Ascending aorta (tissue), 2 donors: Measurements from ENCODE around the gene COL15A1. TPM values are rescaled to one million over a fixed set of nuclear protein-coding genes. Genes with fewer than 3 reads are reported as not detected.

Experiments
- DNase-seq, 2 donors: peaks; one replicate each; pipeline ENCODE4 v3.0.0-alpha.2; 2019; ENCODE audit warnings: low spot score in 2 of 2
- H3K27ac ChIP-seq, 2 donors: fragments of 200-600 bp; sonication (generic); one replicate each; pipeline ENCODE4 v1.5.1; 2016 to 2017; ENCODE audit warnings: mild to moderate bottlenecking in 1 of 2
- H3K27me3 ChIP-seq: fragments of 200-600 bp; sonication (generic); one replicate; pipeline ENCODE4 v1.5.1; 2017
- H3K36me3 ChIP-seq, 2 donors: fragments of 200-600 bp; sonication (generic); one replicate each; pipeline ENCODE4 v1.5.1; 2016
- H3K4me1 ChIP-seq, 2 donors: fragments of 200-600 bp; sonication (generic); one replicate each; pipeline ENCODE4 v1.5.1; 2016 to 2017; ENCODE audit warnings: mild to moderate bottlenecking in 1 of 2
- H3K4me3 ChIP-seq, 2 donors: fragments of 200-600 bp; sonication (generic); one replicate each; pipeline ENCODE4 v1.5.1; 2016 to 2017; ENCODE audit warnings: mild to moderate bottlenecking in 1 of 2
- H3K9me3 ChIP-seq, 2 donors: fragments of 200-600 bp; sonication (generic); one replicate each; pipeline ENCODE4 v1.5.1; 2016
- intact Hi-C: fragments of 100-400 bp; cut with DNase I; formaldehyde crosslinking; loops from one replicate; pipeline ENCODE4 v1.15.1; 2023
- total RNA-seq: library from RNA; depleted of rRNA; stranded (reverse); fragments of >200 nt; gene quantifications from one replicate; pipeline ENCODE4 v1.1.0, GENCODE V29; 2016
- TF ChIP-seq, protein P1 (sequence below), 3 experiments: fragments of 200-600 bp in 2 of 3; fragments of 450-650 bp in 1 of 3; sonication (generic) in 2 of 3; IDR thresholded peaks; one replicate each; pipeline ENCODE4 v1.5.1; 2016 to 2019; ENCODE audit warnings: antibody characterized with exemption in 3 of 3, mild to moderate bottlenecking in 1 of 3, moderate library complexity in 1 of 3

The COL15A1 gene
- total RNA-seq, 1 donor from 2014 or later = 58.6 TPM

DNA sequence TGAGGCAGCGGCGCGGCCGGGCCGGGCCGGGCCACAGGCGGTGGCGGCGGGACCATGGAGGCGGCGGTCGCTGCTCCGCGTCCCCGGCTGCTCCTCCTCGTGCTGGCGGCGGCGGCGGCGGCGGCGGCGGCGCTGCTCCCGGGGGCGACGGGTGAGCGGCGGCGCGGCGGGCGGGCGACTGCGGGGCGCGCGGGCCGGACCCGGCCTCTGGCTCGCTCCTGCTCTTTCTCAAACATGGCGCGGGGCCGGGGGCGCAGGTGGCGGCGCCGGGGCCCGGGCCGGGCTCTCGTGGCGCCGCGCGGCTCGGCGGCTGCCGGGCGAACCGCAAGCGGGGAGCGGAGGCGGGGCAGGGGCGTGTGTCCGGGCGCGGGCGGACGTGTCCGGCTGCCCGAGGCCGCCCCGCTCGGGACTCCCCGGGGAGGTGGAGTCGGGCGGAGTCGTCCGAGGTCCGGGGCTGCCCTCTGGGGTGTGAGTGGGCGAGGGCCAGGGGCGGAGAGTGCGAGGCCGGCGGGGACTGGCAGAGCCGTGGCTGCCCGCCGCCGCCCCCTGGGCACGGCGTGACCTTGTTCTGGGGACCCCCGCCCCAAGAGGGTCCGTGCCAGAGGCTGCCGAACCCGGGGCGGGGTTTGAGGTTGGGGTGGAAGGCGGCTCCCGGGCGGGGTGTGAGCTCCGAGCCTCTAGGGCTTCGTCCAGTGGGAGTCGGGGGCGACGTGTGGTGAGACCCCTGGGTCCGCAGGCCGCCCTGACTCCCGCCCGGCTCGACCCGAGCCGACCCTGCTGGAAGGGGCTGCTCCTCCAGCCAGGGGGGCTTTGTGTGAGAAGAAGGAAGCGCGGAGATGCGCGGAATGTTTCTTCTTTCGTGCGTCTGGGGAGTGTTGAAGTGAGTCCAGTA, 161.7 kb downstream of the COL15A1 start:
- Histone ChIP-seq H3K4me1 (peaks cover 0 to 34% of the 10 kb centered on the region in 2 donors), H3K27ac (peak overlapping the region; percentile 92 to 95), H3K4me3 (peak overlapping the region; percentile 82 to 87), H3K9me3 (no peaks in the 10 kb centered on the region), H3K36me3 (no peaks in the 10 kb centered on the region), H3K27me3 (no peaks in the 10 kb centered on the region)
- peak; percentile 40 to 90 for DNase-seq
- TF ChIP-seq, protein P1, sequence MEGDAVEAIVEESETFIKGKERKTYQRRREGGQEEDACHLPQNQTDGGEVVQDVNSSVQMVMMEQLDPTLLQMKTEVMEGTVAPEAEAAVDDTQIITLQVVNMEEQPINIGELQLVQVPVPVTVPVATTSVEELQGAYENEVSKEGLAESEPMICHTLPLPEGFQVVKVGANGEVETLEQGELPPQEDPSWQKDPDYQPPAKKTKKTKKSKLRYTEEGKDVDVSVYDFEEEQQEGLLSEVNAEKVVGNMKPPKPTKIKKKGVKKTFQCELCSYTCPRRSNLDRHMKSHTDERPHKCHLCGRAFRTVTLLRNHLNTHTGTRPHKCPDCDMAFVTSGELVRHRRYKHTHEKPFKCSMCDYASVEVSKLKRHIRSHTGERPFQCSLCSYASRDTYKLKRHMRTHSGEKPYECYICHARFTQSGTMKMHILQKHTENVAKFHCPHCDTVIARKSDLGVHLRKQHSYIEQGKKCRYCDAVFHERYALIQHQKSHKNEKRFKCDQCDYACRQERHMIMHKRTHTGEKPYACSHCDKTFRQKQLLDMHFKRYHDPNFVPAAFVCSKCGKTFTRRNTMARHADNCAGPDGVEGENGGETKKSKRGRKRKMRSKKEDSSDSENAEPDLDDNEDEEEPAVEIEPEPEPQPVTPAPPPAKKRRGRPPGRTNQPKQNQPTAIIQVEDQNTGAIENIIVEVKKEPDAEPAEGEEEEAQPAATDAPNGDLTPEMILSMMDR (IDR thresholded peaks at IDR 0.05) = peak in 1 of 3 experiments; percentile 14
- intact Hi-C loops = loop anchor here (1.0 to 10.0 kb wide), 5 partner anchors 19 to 1183 kb away; partner anchors contain the start of genes ALG2, NR4A3, SEC61B and TRMO

DNA sequence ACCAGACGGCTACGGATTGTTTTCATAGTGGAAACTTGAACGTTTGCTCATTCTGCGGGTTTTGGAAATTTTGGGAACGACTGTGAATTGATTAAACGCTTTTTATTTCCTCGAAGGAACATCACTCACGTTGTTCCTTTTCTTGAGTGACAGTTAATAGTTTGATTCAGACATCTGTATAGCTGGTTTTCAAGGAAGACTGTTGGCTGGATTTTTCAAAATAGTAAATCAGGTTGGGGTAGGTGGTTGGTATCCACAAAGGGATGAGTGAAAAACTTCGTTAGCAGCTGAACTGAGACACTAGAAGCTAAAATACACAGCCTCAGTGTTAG, 162.3 kb downstream of the COL15A1 start:
- no peaks in the 10 kb centered on the region for H3K9me3 ChIP-seq
- intact Hi-C loops = loop anchor here (5.0 to 10.0 kb wide), 2 partner anchors 119 to 1184 kb away; partner anchors contain the start of genes ALG2, SEC61B and TRMO
- H3K4me3 ChIP-seq = peak overlapping the region; percentile 82 to 87
- DNase-seq = no peak
- peak overlapping the region; percentile 92 to 95 for H3K27ac ChIP-seq
- peaks cover 0 to 34% of the 10 kb centered on the region in 2 donors for H3K4me1 ChIP-seq
- H3K27me3 ChIP-seq = no peaks in the 10 kb centered on the region
- no peaks in the 10 kb centered on the region for H3K36me3 ChIP-seq
- TF ChIP-seq, protein P1 (IDR thresholded peaks at IDR 0.05) = no peak

DNA sequence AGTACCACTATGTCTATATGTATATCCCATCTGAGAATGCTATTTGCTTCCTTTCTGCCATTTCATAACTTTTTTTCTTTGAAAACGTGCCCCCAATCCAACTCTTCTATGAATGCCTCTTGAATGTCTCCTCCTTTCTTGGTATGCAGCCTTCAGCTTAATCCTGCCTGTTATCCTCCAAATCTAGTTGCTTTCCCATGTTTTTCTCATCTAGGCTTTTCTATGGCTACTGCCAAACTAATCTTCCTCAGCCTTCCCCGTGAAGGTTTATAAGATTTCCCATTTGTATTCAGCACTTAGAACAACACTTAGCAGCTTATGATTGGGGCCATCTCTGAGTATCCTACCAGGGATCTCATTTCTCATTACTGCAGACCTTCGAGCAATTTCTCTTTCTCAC, 163.7 kb downstream of the COL15A1 start:
- DNase-seq = no peak
- Histone ChIP-seq H3K27ac (peak overlapping the region; percentile 35 to 39), H3K9me3 (no peaks in the 10 kb centered on the region), H3K4me3 (peak overlapping the region; percentile 1 to 87), H3K27me3 (no peaks in the 10 kb centered on the region), H3K36me3 (no peaks in the 10 kb centered on the region), H3K4me1 (peaks cover 0 to 42% of the 10 kb centered on the region in 2 donors)
- TF ChIP-seq, protein P1 (IDR thresholded peaks at IDR 0.05) = no peak
- intact Hi-C loops = loop anchor here (5.0 to 10.0 kb wide), 2 partner anchors 117 to 1185 kb away; partner anchors contain the start of genes ALG2, SEC61B and TRMO

DNA sequence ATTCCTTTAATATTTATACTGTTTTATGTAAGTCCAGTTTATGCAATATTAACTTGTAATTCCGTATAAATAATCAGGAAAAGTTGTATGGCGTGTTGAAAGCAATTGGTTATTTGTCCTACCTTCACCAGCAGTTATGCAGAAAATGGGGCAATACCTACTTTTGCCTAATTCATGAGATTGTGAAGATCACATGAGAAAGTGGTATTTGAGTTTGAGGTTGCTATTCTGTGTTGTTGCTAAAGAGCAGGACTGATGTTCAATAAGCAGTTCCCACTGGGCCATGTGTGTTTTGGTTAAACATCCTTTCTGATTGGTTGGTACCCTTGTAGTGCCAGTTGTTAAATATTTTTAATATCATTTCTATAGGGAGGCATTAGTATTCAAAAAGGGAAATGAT, 164.4 kb downstream of the COL15A1 start:
- Histone ChIP-seq H3K9me3 (no peaks in the 10 kb centered on the region), H3K4me3 (peak overlapping the region in 1 of 2 donors; percentile 87), H3K27me3 (no peaks in the 10 kb centered on the region), H3K36me3 (no peaks in the 10 kb centered on the region), H3K27ac (peak overlapping the region in 1 of 2 donors; percentile 39), H3K4me1 (peaks cover 0 to 43% of the 10 kb centered on the region in 2 donors)
- intact Hi-C loops = loop anchor here (5.0 to 10.0 kb wide), 2 partner anchors 117 to 1186 kb away; partner anchors contain the start of genes ALG2, SEC61B and TRMO
- no peak for DNase-seq
- TF ChIP-seq, protein P1 (IDR thresholded peaks at IDR 0.05) = no peak

DNA sequence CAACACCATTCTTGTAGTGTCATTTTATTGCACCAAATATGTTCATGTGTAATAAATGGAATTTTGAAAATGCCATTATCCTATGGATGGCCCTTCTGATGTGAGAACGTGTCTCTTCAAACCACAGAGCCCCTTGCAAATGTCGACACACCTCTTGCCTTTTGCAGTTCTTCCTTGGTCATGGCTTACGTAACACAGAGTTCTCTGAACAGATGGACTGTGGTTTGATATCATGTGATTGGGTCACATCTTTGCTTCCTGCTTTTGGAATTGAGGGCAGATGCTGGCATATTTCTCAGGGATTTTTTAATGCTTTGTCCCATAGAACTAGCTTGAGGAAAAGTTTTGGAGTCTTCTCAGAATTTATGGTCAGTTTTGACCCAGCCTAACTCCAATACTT, 165.8 kb downstream of the COL15A1 start:
- Histone ChIP-seq H3K4me3 (no peak overlapping the region), H3K9me3 (no peaks in the 10 kb centered on the region), H3K36me3 (no peaks in the 10 kb centered on the region), H3K27me3 (no peaks in the 10 kb centered on the region), H3K4me1 (peaks cover 0 to 47% of the 10 kb centered on the region in 2 donors), H3K27ac (peak overlapping the region in 1 of 2 donors; percentile 40)
- DNase-seq = no peak
- TF ChIP-seq, protein P1 (IDR thresholded peaks at IDR 0.05) = no peak
- intact Hi-C loops = loop anchor here (5.0 to 10.0 kb wide), 2 partner anchors 115 to 1187 kb away; partner anchors contain the start of genes ALG2, SEC61B and TRMO
